Activated naive CD4-positive, alpha-beta T cell (primary cell): ENCODE data around the gene DOK1.

Source experiments
- DNase-seq, 4 experiments: peaks; one replicate each; lab custom pipeline; 2025; lab: John Stamatoyannopoulos, UW

The DOK1 gene

GRCh38 chr2:74525717-74526648 lies 28.5 kb upstream of the DOK1 start, which contains the start of gene DQX1:
Gene DQX1, minus strand, starts transcription at chr2:74526231. Its CDS starts 502 bp downstream, at chr2:74525729.
- no peak for DNase-seq

- no peak for DNase-seq
These were observed 27.8 kb upstream of the DOK1 start for GRCh38 chr2:74526649-74527230.

- no peak for DNase-seq
These were observed 26.8 kb upstream of the DOK1 start for GRCh38 chr2:74527741-74528140.

GRCh38 chr2:74528600-74529356 lies 25.7 kb upstream of the DOK1 start:
- peak in 1 of 4 experiments; percentile 35 for DNase-seq

GRCh38 chr2:74529357-74530238 lies 24.9 kb upstream of the DOK1 start, which contains the start of the genes AUP1 and HTRA2:
Gene AUP1, minus strand, starts transcription at chr2:74529706. Its CDS starts 77 bp downstream, at chr2:74529629.
Gene HTRA2, plus strand, starts transcription at chr2:74529933. Its CDS starts 74 bp downstream, at chr2:74530007.
- peak; percentile 60 to 82 (median 76) for DNase-seq

- peak in 1 of 4 experiments; percentile 22 for DNase-seq
These were observed 24.0 kb upstream of the DOK1 start for GRCh38 chr2:74530239-74531187.

GRCh38 chr2:74531666-74532065 lies 22.9 kb upstream of the DOK1 start:
- DNase-seq, result no peak

- DNase-seq, result no peak
These were observed 22.3 kb upstream of the DOK1 start for GRCh38 chr2:74532222-74532621.

- no peak for DNase-seq
These were observed 21.1 kb upstream of the DOK1 start for GRCh38 chr2:74533464-74533863.

GRCh38 chr2:74534411-74534810 lies 20.1 kb upstream of the DOK1 start:
- no peak for DNase-seq

GRCh38 chr2:74535440-74535965 lies 19.0 kb upstream of the DOK1 start:
- no peak for DNase-seq

- DNase-seq, result no peak
These were observed 18.2 kb upstream of the DOK1 start for GRCh38 chr2:74536166-74536950.

- DNase-seq, result no peak
These were observed 17.4 kb upstream of the DOK1 start for GRCh38 chr2:74537140-74537539.

- DNase-seq, result no peak
These were observed 15.6 kb upstream of the DOK1 start for GRCh38 chr2:74538881-74539339.

- no peak for DNase-seq
These were observed 14.2 kb upstream of the DOK1 start for GRCh38 chr2:74540291-74540690.

GRCh38 chr2:74542978-74543377 lies 11.5 kb upstream of the DOK1 start:
- no peak for DNase-seq

GRCh38 chr2:74544634-74545033 lies 9.9 kb upstream of the DOK1 start:
- no peak for DNase-seq

- DNase-seq, result no peak
These were observed 8.5 kb upstream of the DOK1 start for GRCh38 chr2:74546004-74546403.
